Endothelial cell of umbilical vein (primary cell): ENCODE data around the gene LIPF.

ENCODE experiments used
- CTCF ChIP-seq, 2 donors: IDR thresholded peaks; 1 replicate in 1 of 2; 2 replicates in 1 of 2; pipeline ENCODE4 v1.5.1; 2011; ENCODE audit warnings: low read length in 2 of 2, mild to moderate bottlenecking in 2 of 2, moderate library complexity in 2 of 2, control low read depth in 1 of 2, inconsistent platforms in 1 of 2, low read depth in 1 of 2; ENCODE audit not compliant: insufficient read depth in 1 of 2; ENCODE audit errors: extremely low read depth in 1 of 2
- MAX ChIP-seq: IDR thresholded peaks from 2 replicates; pipeline ENCODE4 v1.6.1; 2011; ENCODE audit not compliant: insufficient read depth, insufficient read length
- POLR2A ChIP-seq: IDR thresholded peaks from 2 replicates; pipeline ENCODE4 v1.6.1; 2012; ENCODE audit warnings: low read depth, mild to moderate bottlenecking, control low read depth, low read length
- POLR2AphosphoS5 ChIP-seq: IDR thresholded peaks from 2 replicates; pipeline ENCODE4 v1.6.1; 2012; ENCODE audit warnings: low read depth, mild to moderate bottlenecking, control low read depth, low read length, moderate library complexity; ENCODE audit not compliant: insufficient read depth

DNA sequence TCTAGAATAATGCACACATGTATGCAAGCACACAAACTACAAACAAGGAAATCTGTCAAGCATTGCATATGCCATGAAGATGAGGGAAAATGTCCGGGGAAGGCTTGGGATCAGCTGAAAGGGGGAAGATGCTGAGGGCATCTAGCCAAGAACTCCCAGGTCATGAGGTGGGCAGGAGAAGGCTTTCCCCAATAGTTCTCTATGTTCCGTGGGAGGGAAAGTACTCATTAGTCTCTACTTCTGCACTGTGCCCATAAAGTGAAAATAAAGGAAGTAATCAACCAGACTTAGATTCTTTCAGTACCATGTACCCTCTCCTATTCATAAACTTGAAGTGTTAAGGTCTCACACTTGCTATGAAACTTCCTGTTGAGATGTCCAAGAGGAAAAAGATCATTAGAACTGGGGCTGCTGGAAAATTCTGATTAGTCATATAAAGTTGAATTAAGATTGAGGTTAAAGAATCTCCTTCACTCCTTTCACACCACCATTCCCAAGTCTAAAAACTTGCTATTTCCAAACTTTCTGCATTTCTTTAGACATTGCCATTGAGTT, 17.1 kb upstream of the LIPF start:
- no peak for TF ChIP-seq POLR2AphosphoS5
- no peak for TF ChIP-seq CTCF (IDR thresholded peaks at IDR 0.05; ENCODE audit: extremely low read depth in 1 of 2, insufficient read depth in 1 of 2, low read depth in 1 of 2, low read length in 2 of 2)
- TF ChIP-seq MAX, result no peak
- no peak for TF ChIP-seq POLR2A
